ENCODE measurements around the gene AGRN.
"Not testable (repeated sequence)": the region's sequence is repeated elsewhere in the genome, so short reads cannot be mapped to it uniquely, and the experiment has no call there.

Gene AGRN

GRCh38 chr1:978835-979743, 40.8 kb upstream of the AGRN start:
- H3K9me3 Mint-ChIP-seq = no peaks in the 10 kb centered on the region
- H3K36me3 Mint-ChIP-seq (ENCODE audit: low read depth) = no peaks in the 10 kb centered on the region
- H3K27ac Mint-ChIP-seq = no peak overlapping the region
- H3K4me3 Mint-ChIP-seq = no peak overlapping the region
- H3K27me3 Mint-ChIP-seq = peaks cover 19% of the 10 kb centered on the region
- H3K4me1 Mint-ChIP-seq (ENCODE audit: low read depth) = no peaks in the 10 kb centered on the region

GRCh38 chr1:979744-980072, 40.2 kb upstream of the AGRN start:
- Mint-ChIP-seq H3K36me3 (ENCODE audit: low read depth) (no peaks in the 10 kb centered on the region), H3K4me1 (ENCODE audit: low read depth) (no peaks in the 10 kb centered on the region), H3K9me3 (no peaks in the 10 kb centered on the region), H3K27me3 (peaks cover 19% of the 10 kb centered on the region), H3K4me3 (no peak overlapping the region), H3K27ac (no peak overlapping the region)

GRCh38 chr1:980137-980571, 39.8 kb upstream of the AGRN start:
- Mint-ChIP-seq H3K9me3 (no peaks in the 10 kb centered on the region), H3K27ac (no peak overlapping the region), H3K4me1 (ENCODE audit: low read depth) (no peaks in the 10 kb centered on the region), H3K4me3 (no peak overlapping the region), H3K36me3 (ENCODE audit: low read depth) (no peaks in the 10 kb centered on the region), H3K27me3 (peaks cover 16% of the 10 kb centered on the region)

- Mint-ChIP-seq H3K36me3 (ENCODE audit: low read depth) (no peaks in the 10 kb centered on the region), H3K4me3 (no peak overlapping the region), H3K27me3 (peaks cover 17% of the 10 kb centered on the region), H3K9me3 (no peaks in the 10 kb centered on the region), H3K27ac (no peak overlapping the region), H3K4me1 (ENCODE audit: low read depth) (no peaks in the 10 kb centered on the region)
Observed at GRCh38 chr1:980602-981395, 39.1 kb upstream of the AGRN start.

- Mint-ChIP-seq H3K4me1 (ENCODE audit: low read depth) (no peaks in the 10 kb centered on the region), H3K9me3 (no peaks in the 10 kb centered on the region), H3K4me3 (no peak overlapping the region), H3K36me3 (ENCODE audit: low read depth) (no peaks in the 10 kb centered on the region), H3K27me3 (peaks cover 22% of the 10 kb centered on the region), H3K27ac (no peak overlapping the region)
Observed at GRCh38 chr1:981491-981954, 38.4 kb upstream of the AGRN start.

GRCh38 chr1:981955-982558, 37.9 kb upstream of the AGRN start, which contains the start of gene PERM1:
TSS of gene PERM1 (minus strand) at chr1:982093. CDS start at chr1:981029, 1,064 bp downstream.
- H3K36me3 Mint-ChIP-seq (ENCODE audit: low read depth) = no peaks in the 10 kb centered on the region
- H3K9me3 Mint-ChIP-seq = no peaks in the 10 kb centered on the region
- no peak within 1 kb of the TSS for H3K4me3 Mint-ChIP-seq
- H3K27ac Mint-ChIP-seq = no peak within 1 kb of the TSS
- no peaks in the 10 kb centered on the region for H3K4me1 Mint-ChIP-seq (ENCODE audit: low read depth)
- peaks cover 23% of the 10 kb centered on the region for H3K27me3 Mint-ChIP-seq

- Mint-ChIP-seq H3K9me3 (no peaks in the 10 kb centered on the region), H3K4me3 (no peak overlapping the region), H3K27ac (peak overlapping the region; percentile 40), H3K27me3 (peaks cover 24% of the 10 kb centered on the region), H3K36me3 (ENCODE audit: low read depth) (no peaks in the 10 kb centered on the region), H3K4me1 (ENCODE audit: low read depth) (no peaks in the 10 kb centered on the region)
Observed at GRCh38 chr1:982765-983436, 37.0 kb upstream of the AGRN start.

GRCh38 chr1:983798-984475, 36.0 kb upstream of the AGRN start:
- Mint-ChIP-seq H3K4me1 (ENCODE audit: low read depth) (no peaks in the 10 kb centered on the region), H3K27ac (no peak overlapping the region), H3K27me3 (peaks cover 33% of the 10 kb centered on the region), H3K36me3 (ENCODE audit: low read depth) (no peaks in the 10 kb centered on the region), H3K4me3 (no peak overlapping the region), H3K9me3 (no peaks in the 10 kb centered on the region)

- H3K36me3 Mint-ChIP-seq (ENCODE audit: low read depth) = no peaks in the 10 kb centered on the region
- no peak overlapping the region for H3K27ac Mint-ChIP-seq
- no peak overlapping the region for H3K4me3 Mint-ChIP-seq
- H3K27me3 Mint-ChIP-seq = peaks cover 38% of the 10 kb centered on the region
- no peaks in the 10 kb centered on the region for H3K4me1 Mint-ChIP-seq (ENCODE audit: low read depth)
- H3K9me3 Mint-ChIP-seq = no peaks in the 10 kb centered on the region
Observed at GRCh38 chr1:984476-984814, 35.5 kb upstream of the AGRN start.

GRCh38 chr1:985126-985525, 34.8 kb upstream of the AGRN start:
- peaks cover 44% of the 10 kb centered on the region for H3K27me3 Mint-ChIP-seq
- no peaks in the 10 kb centered on the region for H3K36me3 Mint-ChIP-seq (ENCODE audit: low read depth)
- H3K27ac Mint-ChIP-seq = no peak overlapping the region
- H3K4me3 Mint-ChIP-seq = no peak overlapping the region
- H3K4me1 Mint-ChIP-seq (ENCODE audit: low read depth) = no peaks in the 10 kb centered on the region
- no peaks in the 10 kb centered on the region for H3K9me3 Mint-ChIP-seq

- H3K27me3 Mint-ChIP-seq = peaks cover 44% of the 10 kb centered on the region
- H3K27ac Mint-ChIP-seq; H3K36me3 Mint-ChIP-seq (ENCODE audit: low read depth); H3K4me3 Mint-ChIP-seq; H3K9me3 Mint-ChIP-seq: not testable (repeated sequence)
- H3K4me1 Mint-ChIP-seq (ENCODE audit: low read depth) = peaks cover 13% of the 10 kb centered on the region
Observed at GRCh38 chr1:988061-988460, 31.9 kb upstream of the AGRN start.

GRCh38 chr1:991275-991674, 28.6 kb upstream of the AGRN start:
- not testable (repeated sequence) for H3K9me3 Mint-ChIP-seq; H3K36me3 Mint-ChIP-seq (ENCODE audit: low read depth); H3K4me3 Mint-ChIP-seq; H3K27ac Mint-ChIP-seq
- H3K4me1 Mint-ChIP-seq (ENCODE audit: low read depth) = peaks cover 17% of the 10 kb centered on the region
- peaks cover 44% of the 10 kb centered on the region for H3K27me3 Mint-ChIP-seq

- H3K4me3 Mint-ChIP-seq = no peak overlapping the region
- no peak overlapping the region for H3K27ac Mint-ChIP-seq
- H3K27me3 Mint-ChIP-seq = peaks cover 41% of the 10 kb centered on the region
- peaks cover 17% of the 10 kb centered on the region for H3K4me1 Mint-ChIP-seq (ENCODE audit: low read depth)
- H3K9me3 Mint-ChIP-seq = peaks cover 5% of the 10 kb centered on the region
- peaks cover 3% of the 10 kb centered on the region for H3K36me3 Mint-ChIP-seq (ENCODE audit: low read depth)
Observed at GRCh38 chr1:991895-992294, 28.0 kb upstream of the AGRN start.

GRCh38 chr1:992362-992761, 27.6 kb upstream of the AGRN start:
- peak overlapping the region; percentile 3 for H3K27ac Mint-ChIP-seq
- peaks cover 3% of the 10 kb centered on the region for H3K36me3 Mint-ChIP-seq (ENCODE audit: low read depth)
- H3K9me3 Mint-ChIP-seq = peaks cover 5% of the 10 kb centered on the region
- peaks cover 46% of the 10 kb centered on the region for H3K27me3 Mint-ChIP-seq
- peaks cover 17% of the 10 kb centered on the region for H3K4me1 Mint-ChIP-seq (ENCODE audit: low read depth)
- H3K4me3 Mint-ChIP-seq = no peak overlapping the region
